Measurements from ENCODE around the gene RRBP1.

GRCh38 chr20:17669306-17669931 lies 12.6 kb downstream of the RRBP1 start:
- no peak for TF ChIP-seq EZH2 (IDR thresholded peaks at IDR 0.05; ENCODE audit: borderline replicate concordance, low read depth, low read length, poor library complexity, severe bottlenecking)
- TF ChIP-seq, protein P1, sequence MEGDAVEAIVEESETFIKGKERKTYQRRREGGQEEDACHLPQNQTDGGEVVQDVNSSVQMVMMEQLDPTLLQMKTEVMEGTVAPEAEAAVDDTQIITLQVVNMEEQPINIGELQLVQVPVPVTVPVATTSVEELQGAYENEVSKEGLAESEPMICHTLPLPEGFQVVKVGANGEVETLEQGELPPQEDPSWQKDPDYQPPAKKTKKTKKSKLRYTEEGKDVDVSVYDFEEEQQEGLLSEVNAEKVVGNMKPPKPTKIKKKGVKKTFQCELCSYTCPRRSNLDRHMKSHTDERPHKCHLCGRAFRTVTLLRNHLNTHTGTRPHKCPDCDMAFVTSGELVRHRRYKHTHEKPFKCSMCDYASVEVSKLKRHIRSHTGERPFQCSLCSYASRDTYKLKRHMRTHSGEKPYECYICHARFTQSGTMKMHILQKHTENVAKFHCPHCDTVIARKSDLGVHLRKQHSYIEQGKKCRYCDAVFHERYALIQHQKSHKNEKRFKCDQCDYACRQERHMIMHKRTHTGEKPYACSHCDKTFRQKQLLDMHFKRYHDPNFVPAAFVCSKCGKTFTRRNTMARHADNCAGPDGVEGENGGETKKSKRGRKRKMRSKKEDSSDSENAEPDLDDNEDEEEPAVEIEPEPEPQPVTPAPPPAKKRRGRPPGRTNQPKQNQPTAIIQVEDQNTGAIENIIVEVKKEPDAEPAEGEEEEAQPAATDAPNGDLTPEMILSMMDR (conservative IDR thresholded peaks at IDR 0.05; ENCODE audit: low read depth, low read length) = no peak
